Stimulated activated naive CD4-positive, alpha-beta T cell (primary cell): ENCODE results near the gene OR11L1.

Source experiments
- DNase-seq, 6 experiments: peaks; one replicate each; lab custom pipeline; 2025; lab: John Stamatoyannopoulos, UW

OR11L1 gene, protein sequence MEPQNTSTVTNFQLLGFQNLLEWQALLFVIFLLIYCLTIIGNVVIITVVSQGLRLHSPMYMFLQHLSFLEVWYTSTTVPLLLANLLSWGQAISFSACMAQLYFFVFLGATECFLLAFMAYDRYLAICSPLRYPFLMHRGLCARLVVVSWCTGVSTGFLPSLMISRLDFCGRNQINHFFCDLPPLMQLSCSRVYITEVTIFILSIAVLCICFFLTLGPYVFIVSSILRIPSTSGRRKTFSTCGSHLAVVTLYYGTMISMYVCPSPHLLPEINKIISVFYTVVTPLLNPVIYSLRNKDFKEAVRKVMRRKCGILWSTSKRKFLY

GRCh38 chr1:247841796-247842195 lies at the start of gene OR11L1:
TSS of gene OR11L1 (minus strand) at chr1:247841896. CDS start at chr1:247841896, 0 bp downstream.
- DNase-seq: no peak

DNA sequence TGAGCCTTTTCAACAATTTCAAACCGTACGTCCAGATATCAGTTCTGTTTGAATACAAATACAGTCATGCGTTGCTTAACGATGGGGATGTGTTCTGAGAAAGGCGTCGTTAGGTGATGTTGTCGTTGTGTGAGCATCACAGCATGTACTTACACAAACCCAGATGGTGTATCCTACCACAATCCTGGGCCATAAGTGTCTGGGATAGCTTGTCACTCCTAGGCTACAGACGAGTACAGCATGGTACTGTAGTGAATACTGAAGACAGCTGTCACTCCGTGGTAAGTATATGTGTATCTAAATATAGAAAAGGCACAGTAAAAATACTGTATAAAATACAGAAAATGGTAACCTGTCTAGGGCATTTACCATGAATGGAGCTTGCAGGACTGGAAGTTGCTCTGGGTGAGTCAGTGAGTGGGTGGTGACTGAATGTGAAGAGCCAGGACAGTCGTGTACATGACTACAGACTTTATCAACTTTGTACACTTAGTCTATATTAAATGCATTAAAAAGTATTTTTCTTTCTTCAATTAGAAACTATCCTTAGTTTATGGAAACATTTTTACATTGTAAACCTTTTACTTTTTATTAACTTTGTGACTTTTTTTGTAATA lies 43.2 kb upstream of the OR11L1 start:
- DNase-seq: no peak

DNA sequence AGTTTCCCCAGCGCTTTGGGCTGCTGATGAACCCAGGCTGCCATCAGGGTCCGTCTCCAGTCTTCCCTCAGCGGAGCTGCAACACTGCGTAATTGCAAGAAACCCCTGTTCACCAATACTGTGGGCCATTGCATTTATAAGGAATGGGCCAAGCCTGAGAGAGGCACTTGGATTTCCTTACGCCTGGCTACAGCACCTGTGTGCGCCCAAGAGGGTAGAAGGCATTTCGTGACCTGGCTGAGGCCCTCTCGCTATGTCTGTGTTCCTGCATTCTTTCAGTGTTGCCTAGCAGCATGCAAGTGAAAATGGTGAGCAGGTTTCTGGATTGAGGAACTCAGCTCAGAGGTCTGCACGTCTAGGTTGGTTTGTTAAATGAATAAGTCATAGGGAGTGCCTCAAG lies 41.6 kb upstream of the OR11L1 start:
- DNase-seq: no peak

DNA sequence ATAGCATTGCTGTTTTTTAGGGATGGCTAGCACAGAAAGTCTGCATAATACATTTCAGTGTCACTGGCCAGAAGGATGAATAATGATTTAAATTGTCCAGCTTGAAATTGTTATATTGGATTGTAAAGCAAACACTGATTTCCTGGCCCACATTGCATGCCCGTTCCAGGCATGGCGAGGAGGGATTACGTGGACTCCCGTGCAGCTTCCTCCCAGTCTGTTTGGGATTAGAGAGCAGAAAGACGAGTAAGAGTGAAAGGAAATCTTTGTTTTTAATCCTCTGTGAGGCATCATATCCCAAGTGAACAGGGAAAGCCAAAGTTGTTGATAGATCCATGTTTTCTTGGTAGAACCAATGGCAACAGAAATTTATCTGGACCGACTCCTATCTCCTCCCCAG lies 23.7 kb upstream of the OR11L1 start:
- DNase-seq: no peak

- DNase-seq: no peak
Measured at GRCh38 chr1:247864644-247865043, 22.9 kb upstream of the OR11L1 start.

- no peak for DNase-seq
Measured at GRCh38 chr1:247862756-247863155, 21.1 kb upstream of the OR11L1 start.

DNA sequence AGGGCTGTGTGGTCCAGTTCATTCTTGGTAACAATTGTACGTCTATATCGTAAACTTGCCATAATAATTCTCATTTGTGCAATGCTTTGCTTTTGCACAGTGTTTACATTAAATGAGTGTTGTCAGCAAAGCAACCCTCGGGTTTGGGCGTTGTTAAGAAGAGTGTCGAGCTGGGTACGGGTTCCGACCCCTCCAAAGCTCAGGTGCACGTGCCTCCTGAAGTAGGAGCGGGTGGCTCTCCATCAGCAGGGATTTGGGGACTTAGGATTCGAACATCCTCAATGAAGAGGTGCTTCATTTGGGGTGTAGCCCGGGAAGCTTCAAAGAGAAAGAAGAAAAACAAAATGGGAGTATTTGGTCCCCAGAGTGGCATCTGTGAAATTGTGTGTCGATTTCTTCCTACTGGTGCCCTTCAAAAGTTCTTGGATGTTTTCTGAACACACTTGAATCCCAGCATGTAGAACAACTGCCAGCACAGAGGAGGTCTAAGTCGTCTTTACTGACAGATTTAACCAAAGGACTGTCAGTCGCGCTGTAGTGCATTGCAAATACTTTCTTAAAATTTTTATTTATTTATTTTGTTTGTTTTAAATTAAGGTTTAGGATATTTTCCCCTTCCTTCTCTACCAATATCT lies 16.4 kb upstream of the OR11L1 start:
- no peak for DNase-seq

GRCh38 chr1:247857069-247857984 lies 15.6 kb upstream of the OR11L1 start, which contains the start of gene TRIM58:
TSS of gene TRIM58 (plus strand) at chr1:247857187. CDS start at chr1:247857247, 60 bp downstream.
- DNase-seq: no peak

DNA sequence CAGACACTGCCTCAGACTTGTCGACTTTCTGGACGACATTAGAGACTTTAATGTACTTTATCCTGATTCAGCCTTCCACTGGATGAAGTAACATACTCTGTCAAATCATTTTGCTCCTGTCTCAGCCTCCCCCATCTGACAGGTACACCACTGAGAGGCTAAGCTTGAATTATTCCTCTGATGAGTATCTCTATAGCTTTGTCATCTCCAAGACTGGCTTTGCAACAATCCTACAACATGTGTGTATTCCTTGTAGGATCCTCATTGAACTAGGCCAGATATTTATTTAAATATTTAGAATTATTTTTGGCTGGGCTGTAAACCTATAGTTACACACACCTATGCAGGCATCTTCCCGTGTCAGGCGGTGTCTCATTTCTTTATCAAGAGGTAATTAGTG lies 14.2 kb upstream of the OR11L1 start:
- no peak for DNase-seq

GRCh38 chr1:247854899-247855545 lies 13.3 kb upstream of the OR11L1 start:
- no peak for DNase-seq

DNA sequence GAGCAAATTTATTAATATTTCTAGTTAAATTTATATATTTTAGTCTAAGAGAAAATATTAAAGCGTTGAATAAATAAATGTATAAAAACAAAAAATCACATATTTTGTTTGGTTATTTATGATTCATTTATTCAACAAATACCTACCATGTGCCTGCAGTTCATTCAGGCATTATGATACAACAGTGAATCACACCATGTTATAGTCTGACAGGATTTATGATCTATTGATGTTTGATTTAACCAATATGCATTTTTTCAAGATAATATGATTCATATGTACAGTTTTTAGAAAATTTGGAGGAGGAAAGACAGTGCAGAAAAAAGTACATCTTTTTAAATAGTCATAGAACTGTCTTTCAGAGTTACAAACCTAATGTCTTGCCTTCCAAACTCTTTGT lies 7.9 kb upstream of the OR11L1 start:
- DNase-seq: no peak

DNA sequence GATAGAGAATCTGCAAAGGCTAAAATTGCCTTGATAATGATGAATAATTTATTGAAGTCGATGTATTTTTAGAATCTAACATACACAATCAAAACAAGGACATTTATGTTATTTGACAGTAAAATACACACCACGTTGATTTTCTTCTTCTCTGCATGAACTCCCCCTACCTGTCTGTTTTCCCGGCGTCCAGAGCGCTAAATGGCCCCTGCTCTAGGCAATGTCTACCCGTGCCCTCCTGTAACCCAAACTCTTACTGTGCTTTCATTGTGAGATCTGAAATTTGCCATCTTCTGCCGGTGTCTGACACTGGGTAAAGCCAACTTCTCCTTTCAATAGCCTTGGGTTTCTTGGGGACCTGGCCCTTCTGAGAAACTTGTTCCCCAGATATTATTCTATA lies 6.7 kb upstream of the OR11L1 start:
- no peak for DNase-seq

DNA sequence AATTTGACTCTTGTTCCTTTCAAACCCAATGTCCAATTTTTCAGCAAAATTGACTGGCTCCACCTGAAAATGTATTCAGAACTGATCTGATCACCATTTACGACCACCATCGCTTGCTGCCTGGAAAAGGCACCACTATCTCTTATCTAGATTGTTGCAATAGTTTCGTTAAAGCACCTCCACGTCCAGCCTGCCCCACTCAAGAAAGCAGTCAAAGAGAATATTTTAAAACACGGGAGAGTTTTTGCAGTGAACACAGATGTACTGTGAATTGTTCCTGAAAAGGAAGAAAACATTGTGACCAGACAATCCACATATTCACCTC lies 4.0 kb upstream of the OR11L1 start:
- no peak for DNase-seq

DNA sequence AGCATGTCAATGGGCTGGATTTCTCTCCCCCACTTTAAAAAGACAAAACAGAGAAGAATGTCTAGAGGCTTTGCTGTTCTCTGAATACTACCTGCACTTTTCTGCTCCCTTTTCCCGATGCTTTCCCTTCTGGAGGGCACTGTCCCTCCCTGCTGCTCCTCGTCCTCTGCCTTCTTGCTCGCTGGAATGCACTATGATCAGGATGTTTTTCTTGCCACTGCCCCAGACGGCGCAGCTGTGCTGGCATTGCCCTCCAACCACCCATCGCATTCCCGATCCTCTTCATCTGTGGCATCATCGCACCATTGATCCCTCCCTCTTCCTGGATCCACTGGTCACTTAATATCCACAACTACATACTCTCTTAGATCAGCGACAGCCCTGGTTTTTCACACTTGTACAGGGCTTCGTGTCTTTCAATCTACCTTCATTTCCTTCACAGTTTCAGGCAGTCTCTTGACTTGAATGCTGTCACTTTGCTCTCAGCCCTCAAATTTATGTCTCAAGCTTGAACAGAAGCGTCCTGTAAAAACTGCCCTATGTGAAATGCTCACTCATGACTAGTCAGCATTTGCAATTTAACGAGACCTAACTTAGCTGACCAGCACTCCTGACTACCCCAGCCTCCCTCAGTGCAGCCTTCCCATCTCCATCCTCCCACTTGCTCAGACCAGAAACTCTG lies 3.5 kb upstream of the OR11L1 start:
- no peak for DNase-seq

DNA sequence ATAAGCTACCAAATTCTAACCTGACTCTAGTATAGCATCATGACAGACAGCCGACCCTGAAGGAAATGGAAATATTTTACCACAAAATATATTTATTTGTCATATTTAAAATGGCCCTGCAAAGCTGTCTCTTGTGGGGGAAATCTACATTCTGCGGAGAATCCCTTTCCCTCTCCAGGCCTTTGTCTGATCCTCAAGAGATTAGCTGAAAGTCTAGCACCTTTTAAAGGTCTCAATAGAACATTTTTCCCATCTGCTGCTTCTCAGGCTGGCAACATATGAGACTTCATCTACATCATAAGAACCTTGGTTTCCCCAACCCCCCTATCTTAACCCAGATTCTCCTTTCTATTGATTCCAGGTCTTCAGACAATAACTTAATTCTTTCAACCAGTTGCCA lies 1.7 kb upstream of the OR11L1 start:
- no peak for DNase-seq

DNA sequence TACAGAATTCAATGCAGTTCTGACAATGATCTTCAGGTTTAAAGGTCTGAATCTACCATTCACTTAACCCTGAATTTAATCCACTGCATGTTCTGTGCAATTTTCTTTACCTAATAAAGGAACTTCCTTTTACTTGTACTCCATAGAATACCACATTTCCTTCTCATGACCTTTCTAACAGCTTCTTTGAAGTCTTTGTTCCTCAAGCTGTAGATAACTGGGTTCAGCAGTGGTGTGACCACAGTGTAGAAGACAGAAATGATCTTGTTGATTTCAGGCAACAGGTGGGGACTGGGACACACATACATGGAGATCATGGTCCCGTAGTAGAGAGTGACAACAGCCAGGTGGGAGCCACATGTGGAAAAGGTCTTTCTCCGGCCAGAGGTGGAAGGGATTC lies 878 bp downstream of the OR11L1 start:
- DNase-seq: no peak

GRCh38 chr1:247833601-247834000 lies 8.1 kb downstream of the OR11L1 start:
- DNase-seq: no peak

DNA sequence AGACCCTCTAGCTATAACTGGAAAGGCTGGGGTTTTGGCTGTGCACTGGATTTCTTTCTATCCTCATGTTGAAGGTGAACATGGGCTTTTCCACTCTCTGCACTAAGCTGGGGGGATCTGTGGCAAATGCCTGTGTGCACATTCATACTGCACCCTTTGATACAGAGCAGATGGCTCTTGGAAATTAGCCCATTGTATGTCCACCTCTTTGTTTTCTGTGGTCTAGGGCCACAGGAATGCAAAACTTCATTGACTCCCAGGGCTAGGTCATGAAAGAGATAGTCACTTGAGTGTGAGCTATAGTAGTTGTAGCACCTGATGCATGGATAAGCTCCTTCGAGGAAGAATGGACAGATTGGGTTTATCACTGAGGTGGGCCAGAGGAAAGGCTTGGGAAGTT lies 12.0 kb downstream of the OR11L1 start:
- no peak for DNase-seq

DNA sequence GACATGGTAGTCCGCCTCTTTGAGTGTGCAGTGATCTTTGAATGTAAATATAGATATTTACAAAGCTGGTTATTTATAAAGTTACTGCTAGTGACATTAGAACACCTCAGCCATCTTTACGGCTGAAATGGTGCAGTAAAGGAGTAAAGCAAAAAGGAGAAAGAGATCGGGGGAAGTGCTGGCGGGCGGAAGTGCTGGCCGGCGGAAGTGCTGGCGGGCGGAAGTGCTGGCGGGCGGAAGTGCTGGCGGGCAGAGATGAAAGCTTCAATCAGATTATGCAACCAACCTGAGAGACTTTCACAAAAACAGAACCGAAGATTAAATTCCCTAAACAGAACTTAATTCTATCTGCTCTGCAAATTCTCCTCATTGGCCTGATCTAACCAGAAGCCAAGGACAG lies 16.3 kb downstream of the OR11L1 start:
- DNase-seq: no peak

- DNase-seq: no peak
Measured at GRCh38 chr1:247824023-247824422, 17.7 kb downstream of the OR11L1 start, which contains the start of gene OR14A16. TSS of gene OR14A16 (minus strand) at chr1:247824119. CDS start at chr1:247815729, 8,390 bp downstream.

DNA sequence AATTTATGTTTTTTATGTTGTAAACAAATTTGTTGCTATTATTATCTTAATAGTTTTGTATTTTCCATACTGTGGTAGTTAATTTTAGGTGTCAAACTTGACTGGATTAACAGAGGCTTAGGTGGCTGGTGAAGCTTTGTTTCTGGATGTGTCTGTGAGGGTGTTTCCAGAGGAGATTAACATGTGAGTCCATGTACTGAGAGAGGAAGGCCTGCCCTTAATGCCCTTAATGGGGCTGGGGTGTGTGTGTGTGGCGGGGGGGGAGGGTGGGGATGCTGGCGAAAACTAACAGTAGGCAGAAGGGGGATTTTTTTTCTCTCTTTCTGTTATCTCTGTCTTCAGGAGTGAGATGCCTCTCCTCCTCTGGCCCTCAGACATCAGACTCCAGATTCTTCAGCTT lies 19.6 kb downstream of the OR11L1 start:
- DNase-seq: no peak
